Ascending aorta (tissue), 2 donors: ENCODE results near the gene CDH23. TPM values are rescaled to one million over a fixed set of nuclear protein-coding genes. Genes with fewer than 3 reads are reported as not detected.

Experiments
- DNase-seq, 2 donors: peaks; one replicate each; pipeline ENCODE4 v3.0.0-alpha.2; 2019; ENCODE audit warnings: low spot score in 2 of 2
- H3K27ac ChIP-seq, 2 donors: fragments of 200-600 bp; sonication (generic); one replicate each; pipeline ENCODE4 v1.5.1; 2016 to 2017; ENCODE audit warnings: mild to moderate bottlenecking in 1 of 2
- H3K27me3 ChIP-seq: fragments of 200-600 bp; sonication (generic); one replicate; pipeline ENCODE4 v1.5.1; 2017
- H3K36me3 ChIP-seq, 2 donors: fragments of 200-600 bp; sonication (generic); one replicate each; pipeline ENCODE4 v1.5.1; 2016
- H3K4me1 ChIP-seq, 2 donors: fragments of 200-600 bp; sonication (generic); one replicate each; pipeline ENCODE4 v1.5.1; 2016 to 2017; ENCODE audit warnings: mild to moderate bottlenecking in 1 of 2
- H3K4me3 ChIP-seq, 2 donors: fragments of 200-600 bp; sonication (generic); one replicate each; pipeline ENCODE4 v1.5.1; 2016 to 2017; ENCODE audit warnings: mild to moderate bottlenecking in 1 of 2
- H3K9me3 ChIP-seq, 2 donors: fragments of 200-600 bp; sonication (generic); one replicate each; pipeline ENCODE4 v1.5.1; 2016
- intact Hi-C: fragments of 100-400 bp; cut with DNase I; formaldehyde crosslinking; loops from one replicate; pipeline ENCODE4 v1.15.1; 2023
- total RNA-seq: library from RNA; depleted of rRNA; stranded (reverse); fragments of >200 nt; gene quantifications from one replicate; pipeline ENCODE4 v1.1.0, GENCODE V29; 2016
- TF ChIP-seq, protein P1 (sequence below), 3 experiments: fragments of 200-600 bp in 2 of 3; fragments of 450-650 bp in 1 of 3; sonication (generic) in 2 of 3; IDR thresholded peaks; one replicate each; pipeline ENCODE4 v1.5.1; 2016 to 2019; ENCODE audit warnings: antibody characterized with exemption in 3 of 3, mild to moderate bottlenecking in 1 of 3, moderate library complexity in 1 of 3

The CDH23 gene
- total RNA-seq, 1 donor from 2014 or later, result 40.9 TPM

- DNase-seq, result no peak
- no peaks in the 10 kb centered on the region for H3K36me3 ChIP-seq
- intact Hi-C loops, result no loop called here
- H3K4me3 ChIP-seq, result no peak overlapping the region
- H3K27ac ChIP-seq, result no peak overlapping the region
- TF ChIP-seq, protein P1, sequence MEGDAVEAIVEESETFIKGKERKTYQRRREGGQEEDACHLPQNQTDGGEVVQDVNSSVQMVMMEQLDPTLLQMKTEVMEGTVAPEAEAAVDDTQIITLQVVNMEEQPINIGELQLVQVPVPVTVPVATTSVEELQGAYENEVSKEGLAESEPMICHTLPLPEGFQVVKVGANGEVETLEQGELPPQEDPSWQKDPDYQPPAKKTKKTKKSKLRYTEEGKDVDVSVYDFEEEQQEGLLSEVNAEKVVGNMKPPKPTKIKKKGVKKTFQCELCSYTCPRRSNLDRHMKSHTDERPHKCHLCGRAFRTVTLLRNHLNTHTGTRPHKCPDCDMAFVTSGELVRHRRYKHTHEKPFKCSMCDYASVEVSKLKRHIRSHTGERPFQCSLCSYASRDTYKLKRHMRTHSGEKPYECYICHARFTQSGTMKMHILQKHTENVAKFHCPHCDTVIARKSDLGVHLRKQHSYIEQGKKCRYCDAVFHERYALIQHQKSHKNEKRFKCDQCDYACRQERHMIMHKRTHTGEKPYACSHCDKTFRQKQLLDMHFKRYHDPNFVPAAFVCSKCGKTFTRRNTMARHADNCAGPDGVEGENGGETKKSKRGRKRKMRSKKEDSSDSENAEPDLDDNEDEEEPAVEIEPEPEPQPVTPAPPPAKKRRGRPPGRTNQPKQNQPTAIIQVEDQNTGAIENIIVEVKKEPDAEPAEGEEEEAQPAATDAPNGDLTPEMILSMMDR (IDR thresholded peaks at IDR 0.05), result no peak
- H3K27me3 ChIP-seq, result no peaks in the 10 kb centered on the region
- no peaks in the 10 kb centered on the region for H3K9me3 ChIP-seq
- H3K4me1 ChIP-seq, result no peaks in the 10 kb centered on the region
Measured at GRCh38 chr10:71525092-71525491, 128.4 kb downstream of the CDH23 start.

- TF ChIP-seq, protein P1 (IDR thresholded peaks at IDR 0.05), result no peak
- DNase-seq, result no peak
- H3K4me1 ChIP-seq, result no peaks in the 10 kb centered on the region
- no peaks in the 10 kb centered on the region for H3K9me3 ChIP-seq
- no peaks in the 10 kb centered on the region for H3K36me3 ChIP-seq
- no peak overlapping the region for H3K4me3 ChIP-seq
- H3K27ac ChIP-seq, result no peak overlapping the region
- intact Hi-C loops, result no loop called here
- H3K27me3 ChIP-seq, result no peaks in the 10 kb centered on the region
Measured at GRCh38 chr10:71525721-71526120, 129.0 kb downstream of the CDH23 start.

- DNase-seq, result no peak
- TF ChIP-seq, protein P1 (IDR thresholded peaks at IDR 0.05), result no peak
- intact Hi-C loops, result no loop called here
- H3K4me3 ChIP-seq, result no peak overlapping the region
- H3K27ac ChIP-seq, result no peak overlapping the region
- no peaks in the 10 kb centered on the region for H3K36me3 ChIP-seq
- H3K4me1 ChIP-seq, result no peaks in the 10 kb centered on the region
- no peaks in the 10 kb centered on the region for H3K27me3 ChIP-seq
- no peaks in the 10 kb centered on the region for H3K9me3 ChIP-seq
Measured at GRCh38 chr10:71526653-71527052, 129.9 kb downstream of the CDH23 start.

- no peaks in the 10 kb centered on the region for H3K36me3 ChIP-seq
- no peaks in the 10 kb centered on the region for H3K9me3 ChIP-seq
- H3K4me3 ChIP-seq, result no peak overlapping the region
- no peaks in the 10 kb centered on the region for H3K27me3 ChIP-seq
- intact Hi-C loops, result no loop called here
- TF ChIP-seq, protein P1 (IDR thresholded peaks at IDR 0.05), result no peak
- H3K27ac ChIP-seq, result no peak overlapping the region
- H3K4me1 ChIP-seq, result no peaks in the 10 kb centered on the region
- DNase-seq, result no peak
Measured at GRCh38 chr10:71527135-71527534, 130.4 kb downstream of the CDH23 start.

DNA sequence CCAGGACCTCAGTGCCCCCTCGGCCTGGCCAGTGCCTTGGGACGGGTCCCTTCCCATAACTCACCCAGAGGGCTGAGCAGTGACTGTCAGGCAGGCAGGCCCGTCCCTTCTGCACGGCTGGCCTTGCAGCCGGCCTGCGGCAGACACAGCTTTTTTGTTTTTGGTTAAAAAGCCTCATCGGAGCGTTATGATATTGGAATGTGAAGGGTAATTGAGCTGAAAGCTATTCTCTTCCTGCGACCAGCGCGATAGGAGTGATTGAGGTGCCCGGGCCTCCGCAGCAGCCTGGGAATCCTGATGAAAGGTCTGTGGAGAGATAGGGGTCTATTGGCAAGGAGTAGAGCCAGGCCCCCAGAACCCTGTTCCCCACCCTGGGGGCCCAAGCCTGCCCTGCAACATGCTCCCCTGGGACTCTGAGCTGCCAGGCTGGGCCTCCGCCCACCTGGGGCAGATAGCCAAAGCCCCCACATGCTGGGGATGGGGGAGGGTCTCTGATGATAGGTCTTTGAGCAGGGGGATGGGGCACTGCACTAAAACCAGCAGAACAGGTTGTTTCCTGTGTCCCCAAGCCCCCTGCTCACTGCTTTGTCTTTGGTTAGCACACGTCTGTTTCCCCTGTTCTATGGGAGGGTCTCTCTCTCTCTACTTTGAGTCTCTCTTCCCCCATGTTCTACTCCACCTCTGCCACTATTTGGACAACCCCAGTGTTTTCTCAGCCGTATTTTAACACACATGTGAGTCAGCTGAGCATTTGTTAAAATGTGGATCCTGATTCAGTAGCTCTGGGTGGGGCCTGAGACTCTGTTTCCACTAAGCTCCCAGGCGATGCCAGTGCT is 131.9 kb downstream of the CDH23 start:
- H3K27ac ChIP-seq, result no peak overlapping the region
- TF ChIP-seq, protein P1 (IDR thresholded peaks at IDR 0.05), result no peak
- intact Hi-C loops, result no loop called here
- H3K4me3 ChIP-seq, result no peak overlapping the region
- no peaks in the 10 kb centered on the region for H3K9me3 ChIP-seq
- no peak for DNase-seq
- H3K4me1 ChIP-seq, result no peaks in the 10 kb centered on the region
- H3K27me3 ChIP-seq, result no peaks in the 10 kb centered on the region
- H3K36me3 ChIP-seq, result no peaks in the 10 kb centered on the region
